HEK293T (cell line): ENCODE measurements around the gene PRKCB.
A peak's percentile ranks its signal among the peaks of the same experiment; 100 is the strongest.

Source experiments
- CTCF ChIA-PET: fragments of 350-600 bp; formaldehyde crosslinking; extraction: SDS; loops from one replicate; lab custom pipeline; 2021; ENCODE audit warnings: antibody characterized with exemption, inconsistent platforms; lab: Yijun Ruan, JAX
- POLR2A ChIA-PET: fragments of 350-600 bp; formaldehyde crosslinking; extraction: SDS; loops from one replicate; lab custom pipeline; 2020; ENCODE audit warnings: antibody characterized with exemption, inconsistent platforms; lab: Yijun Ruan, JAX
- DNase-seq: peaks from one replicate; pipeline ENCODE4 v3.0.0; 2012; ENCODE audit warnings: mixed read lengths; ENCODE audit errors: extremely low spot score
- ARNT ChIP-seq: fragments of 450-650 bp; IDR thresholded peaks from 2 replicates; pipeline ENCODE4 v1.6.1; 2017; ENCODE audit warnings: mild to moderate bottlenecking
- BHLHE40 ChIP-seq: fragments of 450-650 bp; IDR thresholded peaks from 2 replicates; pipeline ENCODE4 v1.6.1; 2016; ENCODE audit warnings: mild to moderate bottlenecking, moderate library complexity, borderline replicate concordance
- CTBP1 ChIP-seq: fragments of 450-650 bp; IDR thresholded peaks from 2 replicates; pipeline ENCODE4 v1.6.1; 2016; ENCODE audit warnings: borderline replicate concordance
- ELF4 ChIP-seq: fragments of 450-650 bp; IDR thresholded peaks from 2 replicates; pipeline ENCODE4 v1.6.1; 2017; ENCODE audit warnings: antibody characterized with exemption
- FOXA1 ChIP-seq: fragments of 450-650 bp; IDR thresholded peaks from 2 replicates; pipeline ENCODE4 v1.6.1; 2016; ENCODE audit warnings: mild to moderate bottlenecking
- FOXK2 ChIP-seq: fragments of 450-650 bp; IDR thresholded peaks from 2 replicates; pipeline ENCODE4 v1.6.1; 2016; ENCODE audit warnings: mild to moderate bottlenecking
- FOXM1 ChIP-seq: fragments of 450-650 bp; IDR thresholded peaks from 2 replicates; pipeline ENCODE4 v1.6.1; 2017; ENCODE audit warnings: mild to moderate bottlenecking, borderline replicate concordance
- HDGF ChIP-seq: fragments of 450-650 bp; IDR thresholded peaks from 2 replicates; pipeline ENCODE4 v1.6.1; 2017; ENCODE audit warnings: antibody characterized with exemption, borderline replicate concordance
- L3MBTL2 ChIP-seq: fragments of 450-650 bp; conservative IDR thresholded peaks from 2 replicates; pipeline ENCODE4 v1.6.1; 2016; ENCODE audit warnings: mild to moderate bottlenecking
- LEF1 ChIP-seq: fragments of 450-650 bp; IDR thresholded peaks from 2 replicates; pipeline ENCODE4 v1.6.1; 2017; ENCODE audit warnings: mild to moderate bottlenecking, borderline replicate concordance
- NFRKB ChIP-seq: fragments of 450-650 bp; IDR thresholded peaks from 2 replicates; pipeline ENCODE4 v1.6.1; 2016; ENCODE audit warnings: mild to moderate bottlenecking, moderate library complexity
- PKNOX1 ChIP-seq: fragments of 450-650 bp; IDR thresholded peaks from 2 replicates; pipeline ENCODE4 v1.6.1; 2016
- SP1 ChIP-seq: fragments of 450-650 bp; IDR thresholded peaks from 2 replicates; pipeline ENCODE4 v1.6.1; 2017
- SUZ12 ChIP-seq: fragments of 450-650 bp; IDR thresholded peaks from 2 replicates; pipeline ENCODE4 v1.6.1; 2016; ENCODE audit warnings: mild to moderate bottlenecking
- TARDBP ChIP-seq: fragments of 450-650 bp; IDR thresholded peaks from 2 replicates; pipeline ENCODE4 v1.6.1; 2016
- ZNF384 ChIP-seq: fragments of 450-650 bp; IDR thresholded peaks from 2 replicates; pipeline ENCODE4 v1.6.1; 2016

Gene PRKCB

GRCh38 chr16:24246911-24247607, 411.3 kb downstream of the PRKCB start:
- no peak for TF ChIP-seq HDGF
- TF ChIP-seq TARDBP, result no peak
- no peak for TF ChIP-seq FOXM1
- no peak for TF ChIP-seq FOXA1
- no peak for TF ChIP-seq L3MBTL2
- no peak for TF ChIP-seq SUZ12
- no peak for TF ChIP-seq SP1
- TF ChIP-seq CTBP1, result no peak
- no peak for TF ChIP-seq FOXK2
- TF ChIP-seq ELF4, result no peak
- no peak for TF ChIP-seq BHLHE40
- ChIA-PET POLR2A (no interaction called here), CTCF (interaction anchor here (1.0 kb wide), 1 partner anchor 237 kb away, joined by 5 read pairs; no protein-coding TSS in a partner anchor)
- DNase-seq, result no peak

GRCh38 chr16:24253192-24253591, 417.4 kb downstream of the PRKCB start:
- CTCF ChIA-PET, result interaction anchor here (0.7 to 2.2 kb wide), 17 partner anchors 11 to 251 kb away, joined by 3 to 14 read pairs (median 4); no protein-coding TSS in a partner anchor
- peak; percentile 59 for DNase-seq
- POLR2A ChIA-PET, result interaction anchor here (1.3 kb wide), 1 partner anchor 246 kb away, joined by 3 read pairs; no protein-coding TSS in a partner anchor
- no peak for TF ChIP-seq NFRKB
- TF ChIP-seq FOXM1, result no peak
- TF ChIP-seq BHLHE40, result no peak
- TF ChIP-seq FOXK2, result no peak
- no peak for TF ChIP-seq PKNOX1
- no peak for TF ChIP-seq CTBP1
- TF ChIP-seq SUZ12, result no peak
- TF ChIP-seq L3MBTL2, result no peak
- TF ChIP-seq HDGF, result no peak
- TF ChIP-seq ARNT, result no peak
- TF ChIP-seq ELF4, result no peak
- TF ChIP-seq ZNF384, result no peak
- TF ChIP-seq FOXA1, result no peak

- POLR2A ChIA-PET, result no interaction called here
- peak; percentile 75 for DNase-seq
- TF ChIP-seq FOXM1 (no peak), BHLHE40 (no peak), PKNOX1 (no peak), SP1 (no peak), HDGF (no peak), FOXK2 (no peak), L3MBTL2 (no peak), LEF1 (no peak), CTBP1 (no peak), ZNF384 (no peak), ARNT (no peak), ELF4 (no peak), SUZ12 (no peak), FOXA1 (no peak), TARDBP (no peak), NFRKB (no peak)
- CTCF ChIA-PET, result interaction anchor here (0.7 to 1.5 kb wide), 3 partner anchors 19 to 249 kb away, joined by 3 to 6 read pairs (median 3); no protein-coding TSS in a partner anchor
Observed at GRCh38 chr16:24255456-24256371, 419.9 kb downstream of the PRKCB start, which contains the start of gene CACNG3. Gene CACNG3, plus strand, starts transcription at chr16:24256335. Its CDS starts 420 bp downstream, at chr16:24256755.

GRCh38 chr16:24257958-24258357, 422.2 kb downstream of the PRKCB start:
- ChIA-PET CTCF (no interaction called here), POLR2A (no interaction called here)
- TF ChIP-seq NFRKB, result no peak
- no peak for TF ChIP-seq FOXM1
- no peak for TF ChIP-seq FOXK2
- TF ChIP-seq FOXA1, result no peak
- no peak for TF ChIP-seq L3MBTL2
- no peak for DNase-seq

- TF ChIP-seq ZNF384 (no peak), NFRKB (no peak), BHLHE40 (no peak), ARNT (no peak), PKNOX1 (no peak), ELF4 (no peak), SP1 (no peak), HDGF (no peak), FOXA1 (no peak), FOXM1 (no peak), L3MBTL2 (no peak), TARDBP (no peak), LEF1 (no peak), SUZ12 (no peak), CTBP1 (no peak), FOXK2 (no peak)
- CTCF ChIA-PET, result no interaction called here
Observed at GRCh38 chr16:24258791-24259190, 423.0 kb downstream of the PRKCB start.

More at GRCh38 chr16:24258791-24259190, 423.0 kb downstream of the PRKCB start:
- no peak for DNase-seq
- POLR2A ChIA-PET, result no interaction called here
